Tibial nerve (tissue), 4 donors: ENCODE results near the gene E2F8.

Experiments
- EP300 ChIP-seq, 2 donors: sonication (generic); formaldehyde crosslinking; IDR thresholded peaks; one replicate each; pipeline ENCODE4 v1.6.1; 2017; ENCODE audit warnings: antibody characterized with exemption in 2 of 2, mild to moderate bottlenecking in 1 of 2
- POLR2A ChIP-seq, 2 donors: fragments of 450-650 bp; IDR thresholded peaks; one replicate each; pipeline ENCODE4 v1.6.1; 2017; ENCODE audit warnings: antibody characterized with exemption in 2 of 2, mild to moderate bottlenecking in 2 of 2, moderate library complexity in 2 of 2
- TF ChIP-seq, protein P1 (sequence below), 5 experiments: fragments of 200-600 bp in 3 of 5; fragments of 450-650 bp in 2 of 5; sonication (generic) in 3 of 5; IDR thresholded peaks; one replicate each; pipeline ENCODE4 v1.5.1; 2016 to 2019; ENCODE audit warnings: antibody characterized with exemption in 5 of 5, mild to moderate bottlenecking in 3 of 5, moderate library complexity in 2 of 5

DNA sequence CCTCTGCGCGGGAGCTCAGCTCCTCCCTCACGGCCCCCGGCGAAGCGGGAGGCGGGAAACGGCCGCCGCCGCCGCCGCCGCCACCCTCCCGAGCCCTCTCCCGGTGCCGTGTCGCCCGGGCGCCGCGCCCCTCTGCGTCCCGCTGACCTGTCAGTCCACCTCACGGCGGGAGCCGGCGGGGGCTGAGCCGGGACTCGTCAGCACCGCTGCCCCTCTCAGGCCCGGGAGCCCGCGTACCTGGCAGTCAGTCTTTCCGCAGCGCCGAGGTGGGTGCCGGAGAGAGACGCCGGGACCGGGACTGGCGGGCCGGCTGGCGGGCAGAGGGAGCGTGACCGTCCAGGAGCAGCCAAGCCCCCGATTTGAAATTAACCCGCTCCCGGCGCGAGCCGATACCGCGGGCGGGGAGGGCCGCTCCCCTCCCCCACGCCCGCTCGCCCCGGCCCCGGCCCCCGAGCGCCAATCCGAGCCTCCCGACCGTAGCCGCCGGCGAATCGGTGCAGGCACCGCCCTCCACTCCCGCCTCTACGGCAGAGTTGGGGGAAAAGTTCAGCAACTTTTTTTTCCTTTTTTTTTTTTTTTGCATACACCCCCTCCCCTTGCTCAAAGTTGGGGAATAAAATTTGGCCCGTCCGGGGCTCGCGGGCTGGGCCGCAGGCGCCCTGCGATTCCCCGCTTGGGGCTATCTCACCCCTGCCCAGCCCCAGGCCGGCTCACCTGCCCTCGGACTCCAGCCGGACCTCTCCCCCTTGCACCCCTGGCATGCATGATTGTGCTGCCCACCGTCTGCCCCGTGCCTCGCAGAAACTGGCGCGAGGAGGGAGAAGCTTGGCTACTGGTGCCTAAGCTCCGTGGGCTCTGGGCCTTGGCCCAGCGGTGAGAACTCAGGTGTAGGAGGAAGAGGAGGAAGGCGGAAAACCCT, 774 bp upstream of the E2F8 start:
- TF ChIP-seq, protein P1, sequence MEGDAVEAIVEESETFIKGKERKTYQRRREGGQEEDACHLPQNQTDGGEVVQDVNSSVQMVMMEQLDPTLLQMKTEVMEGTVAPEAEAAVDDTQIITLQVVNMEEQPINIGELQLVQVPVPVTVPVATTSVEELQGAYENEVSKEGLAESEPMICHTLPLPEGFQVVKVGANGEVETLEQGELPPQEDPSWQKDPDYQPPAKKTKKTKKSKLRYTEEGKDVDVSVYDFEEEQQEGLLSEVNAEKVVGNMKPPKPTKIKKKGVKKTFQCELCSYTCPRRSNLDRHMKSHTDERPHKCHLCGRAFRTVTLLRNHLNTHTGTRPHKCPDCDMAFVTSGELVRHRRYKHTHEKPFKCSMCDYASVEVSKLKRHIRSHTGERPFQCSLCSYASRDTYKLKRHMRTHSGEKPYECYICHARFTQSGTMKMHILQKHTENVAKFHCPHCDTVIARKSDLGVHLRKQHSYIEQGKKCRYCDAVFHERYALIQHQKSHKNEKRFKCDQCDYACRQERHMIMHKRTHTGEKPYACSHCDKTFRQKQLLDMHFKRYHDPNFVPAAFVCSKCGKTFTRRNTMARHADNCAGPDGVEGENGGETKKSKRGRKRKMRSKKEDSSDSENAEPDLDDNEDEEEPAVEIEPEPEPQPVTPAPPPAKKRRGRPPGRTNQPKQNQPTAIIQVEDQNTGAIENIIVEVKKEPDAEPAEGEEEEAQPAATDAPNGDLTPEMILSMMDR (IDR thresholded peaks at IDR 0.05): no peak
- TF ChIP-seq EP300 (IDR thresholded peaks at IDR 0.05): no peak
- TF ChIP-seq POLR2A (IDR thresholded peaks at IDR 0.05): no peak
